Type B pancreatic cell (in vitro differentiated cells): ENCODE measurements around the gene IDS. TPM values are rescaled to one million over a fixed set of nuclear protein-coding genes. Genes with fewer than 3 reads are reported as not detected.
A peak's percentile ranks its signal among the peaks of the same experiment; 100 is the strongest.

Experiments
- DNase-seq: peaks from one replicate; pipeline ENCODE4 v3.0.0; 2021; ENCODE audit warnings: mixed read lengths; ENCODE audit not compliant: unreplicated experiment; ENCODE audit errors: extremely low spot score
- H3K27ac Mint-ChIP-seq: 2 replicates; pipeline ENCODE4 v1.8.0; 2021; ENCODE audit warnings: mild to moderate bottlenecking, mixed read lengths
- H3K27me3 Mint-ChIP-seq: 2 replicates; pipeline ENCODE4 v1.8.0; 2021; ENCODE audit warnings: mixed read lengths
- H3K36me3 Mint-ChIP-seq: 2 replicates; pipeline ENCODE4 v1.8.0; 2021; ENCODE audit warnings: mixed read lengths
- H3K4me1 Mint-ChIP-seq: one replicate; pipeline ENCODE4 v1.8.0; 2021; ENCODE audit warnings: mixed read lengths; ENCODE audit not compliant: unreplicated experiment
- H3K4me3 Mint-ChIP-seq: 2 replicates; pipeline ENCODE4 v1.8.0; 2021; ENCODE audit warnings: mild to moderate bottlenecking, mixed read lengths
- H3K9me3 Mint-ChIP-seq: 2 replicates; pipeline ENCODE4 v1.8.0; 2021; ENCODE audit warnings: mixed read lengths
- total RNA-seq: library from RNA; stranded (reverse); gene quantifications from 2 replicates; pipeline ENCODE4 v1.2.1, GENCODE V29; 2021; ENCODE audit warnings: low replicate concordance
- TF ChIP-seq, protein P1 (sequence below): fragments of 200-600 bp; sonication (generic); conservative IDR thresholded peaks from 2 replicates; pipeline ENCODE4 v1.5.0; 2021; ENCODE audit warnings: antibody characterized with exemption, mild to moderate bottlenecking

Gene IDS
- total RNA-seq, 1 donor from 2014 or later, result 46.8 TPM

DNA sequence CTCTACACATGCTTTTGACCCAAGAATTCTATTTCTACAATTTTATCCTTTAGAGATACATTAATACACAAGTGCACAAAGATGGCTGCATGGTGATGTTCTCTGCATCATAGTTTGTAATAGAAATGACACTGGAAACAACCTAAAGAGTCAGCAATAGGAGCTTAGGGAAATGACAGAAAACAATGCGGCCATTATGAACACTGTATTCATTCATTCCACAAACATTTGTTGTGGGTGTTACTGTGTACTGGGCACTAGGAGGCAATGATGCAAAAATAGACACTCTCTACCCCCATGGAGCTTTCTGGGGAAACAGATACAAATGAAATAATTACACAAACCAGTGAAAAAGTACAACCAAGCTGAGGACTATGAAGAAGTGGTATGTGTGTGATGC lies 32.0 kb downstream of the IDS start:
- Mint-ChIP-seq H3K27me3 (no peaks in the 10 kb centered on the region), H3K27ac (no peak overlapping the region), H3K9me3 (no peaks in the 10 kb centered on the region), H3K36me3 (peaks cover 9% of the 10 kb centered on the region), H3K4me3 (no peak overlapping the region), H3K4me1 (no peaks in the 10 kb centered on the region)
- DNase-seq, result no peak
- TF ChIP-seq, protein P1, sequence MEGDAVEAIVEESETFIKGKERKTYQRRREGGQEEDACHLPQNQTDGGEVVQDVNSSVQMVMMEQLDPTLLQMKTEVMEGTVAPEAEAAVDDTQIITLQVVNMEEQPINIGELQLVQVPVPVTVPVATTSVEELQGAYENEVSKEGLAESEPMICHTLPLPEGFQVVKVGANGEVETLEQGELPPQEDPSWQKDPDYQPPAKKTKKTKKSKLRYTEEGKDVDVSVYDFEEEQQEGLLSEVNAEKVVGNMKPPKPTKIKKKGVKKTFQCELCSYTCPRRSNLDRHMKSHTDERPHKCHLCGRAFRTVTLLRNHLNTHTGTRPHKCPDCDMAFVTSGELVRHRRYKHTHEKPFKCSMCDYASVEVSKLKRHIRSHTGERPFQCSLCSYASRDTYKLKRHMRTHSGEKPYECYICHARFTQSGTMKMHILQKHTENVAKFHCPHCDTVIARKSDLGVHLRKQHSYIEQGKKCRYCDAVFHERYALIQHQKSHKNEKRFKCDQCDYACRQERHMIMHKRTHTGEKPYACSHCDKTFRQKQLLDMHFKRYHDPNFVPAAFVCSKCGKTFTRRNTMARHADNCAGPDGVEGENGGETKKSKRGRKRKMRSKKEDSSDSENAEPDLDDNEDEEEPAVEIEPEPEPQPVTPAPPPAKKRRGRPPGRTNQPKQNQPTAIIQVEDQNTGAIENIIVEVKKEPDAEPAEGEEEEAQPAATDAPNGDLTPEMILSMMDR, result no peak

DNA sequence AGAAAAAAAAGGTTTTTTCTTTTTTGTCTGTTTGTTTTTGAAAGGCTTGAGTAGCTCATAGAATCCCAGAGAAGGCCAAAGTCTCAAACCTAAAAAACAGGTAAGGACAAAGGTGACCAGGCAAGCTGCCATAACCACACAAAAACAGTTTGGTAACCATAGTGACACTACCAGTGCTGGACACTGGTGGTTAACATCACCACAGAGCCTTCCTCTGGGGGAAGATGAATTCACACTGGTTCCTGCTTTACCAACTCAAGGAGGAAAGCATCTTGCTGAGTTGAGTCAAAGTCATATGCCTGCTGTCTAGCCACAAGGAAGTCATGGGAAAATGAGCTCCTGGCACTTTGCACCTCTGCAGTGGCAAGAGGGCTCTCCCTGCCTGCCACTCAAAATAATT lies 32.5 kb downstream of the IDS start:
- DNase-seq, result no peak
- no peaks in the 10 kb centered on the region for H3K9me3 Mint-ChIP-seq

DNA sequence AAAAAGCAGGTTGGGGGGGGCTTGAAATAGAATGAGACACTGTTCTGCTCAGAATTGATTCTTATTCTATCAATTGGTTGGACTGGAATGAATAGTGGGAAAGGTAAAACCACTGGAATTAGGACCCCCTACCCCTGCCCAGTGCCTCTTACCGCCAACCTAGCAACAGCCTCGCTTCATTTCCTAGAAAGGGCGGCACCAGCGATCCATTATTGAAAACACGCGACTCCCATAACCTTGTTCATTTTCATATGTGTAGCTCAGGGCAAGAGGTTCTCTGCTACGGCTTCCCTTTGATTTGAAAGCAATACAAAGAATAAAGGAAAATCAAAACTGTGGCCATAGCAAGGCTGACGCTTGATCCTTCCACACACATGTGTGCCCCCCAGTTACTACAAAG lies 33.7 kb downstream of the IDS start:
- Mint-ChIP-seq H3K4me3 (no peak overlapping the region), H3K9me3 (no peaks in the 10 kb centered on the region), H3K4me1 (no peaks in the 10 kb centered on the region), H3K27me3 (no peaks in the 10 kb centered on the region), H3K36me3 (peaks cover 3% of the 10 kb centered on the region), H3K27ac (no peak overlapping the region)
- TF ChIP-seq, protein P1, result no peak
- no peak for DNase-seq

More for the DNA sequence above, 32.5 kb downstream of the IDS start:
- H3K36me3 Mint-ChIP-seq, result peaks cover 9% of the 10 kb centered on the region
- H3K27ac Mint-ChIP-seq, result no peak overlapping the region
- H3K4me3 Mint-ChIP-seq, result no peak overlapping the region
- no peaks in the 10 kb centered on the region for H3K27me3 Mint-ChIP-seq
- H3K4me1 Mint-ChIP-seq, result no peaks in the 10 kb centered on the region
- TF ChIP-seq, protein P1, result no peak

DNA sequence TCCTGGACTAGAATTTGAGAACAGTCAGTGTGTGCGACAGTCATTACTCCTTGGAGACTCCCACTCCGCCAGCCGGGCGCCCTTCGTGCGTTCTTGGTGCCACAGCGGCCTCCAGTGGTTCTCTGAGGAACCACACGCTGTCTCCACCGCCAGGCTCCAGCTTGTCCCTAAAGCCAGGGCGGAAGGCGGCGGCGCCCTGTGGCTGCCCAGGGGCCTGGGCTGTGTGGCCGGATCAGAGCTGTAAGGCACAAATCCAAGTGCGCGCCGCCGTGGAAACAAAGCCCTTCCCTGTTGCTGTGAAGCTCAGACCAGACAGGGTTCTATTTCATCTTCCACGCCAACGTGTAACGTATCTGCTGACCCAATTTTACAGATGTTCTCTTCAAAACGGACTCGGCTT lies 34.2 kb downstream of the IDS start:
- Mint-ChIP-seq H3K27me3 (no peaks in the 10 kb centered on the region), H3K4me1 (no peaks in the 10 kb centered on the region), H3K9me3 (peaks cover 2% of the 10 kb centered on the region), H3K36me3 (peaks cover 2% of the 10 kb centered on the region), H3K4me3 (peak overlapping the region; percentile 20), H3K27ac (no peak overlapping the region)
- DNase-seq, result peak; percentile 86
- TF ChIP-seq, protein P1, result peak; percentile 88

DNA sequence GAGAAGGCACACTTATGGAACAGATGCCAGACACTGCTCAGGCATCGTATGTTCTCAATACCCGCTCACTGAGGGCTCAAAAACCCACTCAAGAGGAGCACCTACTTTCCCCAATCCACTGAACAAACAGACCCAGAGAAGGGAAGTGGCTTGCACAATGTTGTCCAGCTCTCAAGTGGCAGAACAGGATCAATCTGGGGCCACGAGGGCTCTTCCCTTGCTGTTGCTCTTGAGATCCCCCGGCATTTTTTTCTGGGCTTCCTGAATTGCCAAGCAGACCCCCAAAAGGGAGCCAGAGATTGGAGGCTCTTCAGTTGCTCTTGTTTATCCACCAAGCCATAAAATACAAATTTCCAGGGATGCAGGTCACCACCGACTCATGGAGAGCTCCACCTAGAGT lies 35.7 kb downstream of the IDS start:
- H3K4me1 Mint-ChIP-seq, result no peaks in the 10 kb centered on the region
- H3K9me3 Mint-ChIP-seq, result peaks cover 3% of the 10 kb centered on the region
- peaks cover 3% of the 10 kb centered on the region for H3K36me3 Mint-ChIP-seq
- no peaks in the 10 kb centered on the region for H3K27me3 Mint-ChIP-seq
- no peak overlapping the region for H3K27ac Mint-ChIP-seq
- DNase-seq, result no peak
- TF ChIP-seq, protein P1, result no peak
- H3K4me3 Mint-ChIP-seq, result no peak overlapping the region

DNA sequence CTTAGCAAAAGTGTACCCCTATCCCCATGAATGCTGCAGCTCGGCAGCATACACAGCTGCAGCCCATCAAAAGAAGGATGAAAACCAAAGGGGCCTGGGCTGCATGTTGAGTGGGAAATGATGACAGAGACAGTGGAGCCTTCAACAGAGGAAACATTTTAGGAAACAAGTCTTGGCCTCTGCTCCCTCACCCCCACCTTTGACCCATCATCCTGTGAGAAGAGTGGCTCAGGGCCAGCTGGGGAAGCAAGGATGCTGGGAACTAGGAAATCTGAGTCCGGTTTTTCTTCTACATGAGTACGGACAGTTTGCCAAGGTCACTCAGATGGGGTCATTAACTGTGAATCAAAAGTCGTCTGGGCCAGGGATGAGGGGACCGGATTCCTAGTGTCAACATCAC lies 37.2 kb downstream of the IDS start:
- no peaks in the 10 kb centered on the region for H3K27me3 Mint-ChIP-seq
- H3K9me3 Mint-ChIP-seq, result peaks cover 3% of the 10 kb centered on the region
- H3K4me3 Mint-ChIP-seq, result no peak overlapping the region
- no peaks in the 10 kb centered on the region for H3K4me1 Mint-ChIP-seq
- no peak for DNase-seq
- peaks cover 3% of the 10 kb centered on the region for H3K36me3 Mint-ChIP-seq
- TF ChIP-seq, protein P1, result no peak
- H3K27ac Mint-ChIP-seq, result no peak overlapping the region
